GM19467 (cell line): ENCODE data around the gene SNRPB2.
A peak's percentile ranks its signal among the peaks of the same experiment; 100 is the strongest.

ENCODE experiments used
- ATAC-seq: cut with Tn5 transposase; IDR thresholded peaks from one replicate; pipeline ENCODE4 v1.9.1; 2021; ENCODE audit warnings: mild to moderate bottlenecking, moderate library complexity; ENCODE audit not compliant: unreplicated experiment

The SNRPB2 gene

DNA sequence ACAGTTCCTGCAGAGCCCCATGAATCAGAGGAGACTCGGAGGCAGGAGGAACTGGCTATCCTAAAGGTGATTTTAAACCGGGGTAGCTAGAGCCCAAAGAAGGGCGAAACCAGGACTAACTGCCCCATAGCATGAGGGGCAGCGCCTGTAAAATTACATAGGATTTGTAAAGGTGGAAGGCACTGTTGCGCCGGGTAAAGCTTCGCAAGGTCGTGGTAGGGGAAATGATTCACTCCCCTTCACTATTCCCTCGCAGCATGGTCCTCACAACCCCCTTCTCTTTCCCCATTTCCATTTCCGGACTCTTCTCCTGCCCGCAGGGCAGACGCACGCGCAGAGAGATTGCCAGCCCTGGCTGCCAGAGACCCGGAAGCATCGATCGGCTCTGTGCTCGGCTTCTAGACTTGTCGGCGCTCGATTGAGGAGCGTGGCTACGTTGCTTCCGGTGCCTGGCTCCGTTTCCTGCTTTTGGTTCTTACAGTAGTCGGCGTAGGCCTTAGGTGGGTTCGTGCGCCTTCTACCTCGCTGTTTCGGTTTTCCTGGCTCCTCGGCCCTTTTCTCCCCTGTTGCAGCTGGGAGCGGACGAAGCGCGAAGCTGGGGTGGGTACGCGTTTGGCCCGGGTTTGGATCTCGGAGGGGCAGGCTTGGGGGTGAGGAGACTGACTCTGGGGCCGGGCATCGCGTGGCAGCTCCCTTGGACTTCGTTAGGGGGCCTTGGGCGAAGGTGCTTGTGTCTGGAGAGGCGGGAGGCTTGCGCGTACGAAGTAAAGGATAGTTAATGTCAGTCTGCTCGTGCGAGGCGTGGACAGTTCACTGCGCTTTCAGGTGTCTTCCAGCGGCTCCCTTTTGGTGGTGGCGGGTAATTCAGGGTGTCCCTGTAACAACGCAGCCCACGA is at the start of gene SNRPB2:
Gene SNRPB2, plus strand, starts transcription at position 462 of the 896 bp plus-strand sequence. CDS start 1,677 bp downstream, outside the sequence.
- ATAC-seq = peak; percentile 99

- no peak for ATAC-seq
Observed at GRCh38 chr20:16684416-16684815, 45.4 kb upstream of the SNRPB2 start.

GRCh38 chr20:16689906-16690305 is 39.9 kb upstream of the SNRPB2 start:
- no peak for ATAC-seq

GRCh38 chr20:16691381-16691780 is 38.4 kb upstream of the SNRPB2 start:
- ATAC-seq = no peak

DNA sequence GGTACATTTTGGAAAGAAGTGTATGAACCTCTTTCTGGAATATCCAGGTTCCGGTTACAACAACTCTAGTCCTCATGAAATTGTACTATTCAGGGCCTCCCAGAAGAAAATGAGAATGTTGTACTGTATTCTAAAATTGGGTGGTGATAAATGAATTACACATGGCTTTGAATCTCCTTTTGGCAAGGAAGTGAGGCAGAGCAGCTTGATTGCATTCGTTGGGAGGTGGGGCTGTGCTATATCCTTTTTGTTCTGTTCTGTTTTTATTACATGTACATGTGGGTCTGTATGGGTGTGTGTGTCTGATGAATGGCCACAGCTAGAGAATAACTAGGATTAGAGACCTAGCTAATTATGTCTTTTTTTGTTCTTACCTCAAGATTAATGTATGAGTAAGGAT is 37.8 kb upstream of the SNRPB2 start:
- no peak for ATAC-seq

DNA sequence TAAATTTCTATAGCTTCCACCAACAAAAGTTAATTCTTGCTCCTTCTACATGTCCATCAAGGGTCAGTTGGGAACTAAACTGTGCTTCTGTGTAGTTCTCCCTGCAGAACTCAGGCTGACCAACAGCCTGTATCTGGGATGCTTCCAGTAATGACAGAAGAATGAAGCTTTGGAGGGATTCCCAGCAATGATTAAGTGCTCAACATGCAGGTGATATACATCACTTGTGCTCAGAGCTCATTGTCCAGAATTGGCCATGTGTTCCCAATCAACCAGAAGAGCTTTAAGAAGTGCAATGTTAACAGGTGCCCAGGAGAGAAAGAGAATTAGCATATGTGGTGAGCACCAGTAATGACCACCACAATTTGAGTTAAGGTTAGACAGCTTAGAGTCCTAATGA is 37.4 kb upstream of the SNRPB2 start:
- no peak for ATAC-seq

DNA sequence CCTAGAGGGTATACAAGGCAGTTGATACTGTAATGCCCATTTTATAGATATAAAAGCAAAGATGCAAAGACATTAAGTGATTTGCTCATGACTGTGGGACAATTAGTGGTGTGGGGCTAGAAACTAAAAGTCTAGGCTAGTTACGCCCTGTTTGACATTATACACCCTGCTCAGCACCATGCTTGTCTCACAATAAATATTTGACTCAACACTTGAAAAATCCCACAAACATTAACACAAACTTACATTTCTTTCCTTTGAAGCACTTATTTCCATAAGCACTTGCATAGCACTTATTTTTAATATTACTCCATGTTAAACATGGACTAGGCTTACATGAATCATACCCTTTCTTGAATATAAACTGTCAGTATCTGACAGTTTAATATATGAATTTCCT is 36.5 kb upstream of the SNRPB2 start:
- ATAC-seq = no peak

DNA sequence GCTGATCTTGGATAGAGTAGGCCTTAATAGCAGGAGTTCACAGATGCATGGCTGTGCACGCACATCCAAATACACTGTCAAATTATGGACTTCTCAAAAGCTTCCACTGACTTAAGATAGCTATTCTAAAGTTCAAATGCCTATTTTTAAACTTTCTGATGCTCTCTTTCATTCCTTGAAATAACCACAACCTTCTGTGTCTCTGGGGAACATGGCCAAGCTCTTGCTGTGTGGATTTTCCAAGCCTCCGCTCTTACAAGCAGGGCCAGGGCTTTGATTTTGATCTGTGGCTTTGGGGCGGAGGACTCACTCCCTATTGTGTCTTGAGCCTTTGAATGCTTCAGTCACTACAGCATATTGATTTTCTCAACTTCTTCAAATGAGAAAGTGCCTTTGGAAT is 35.7 kb upstream of the SNRPB2 start:
- ATAC-seq = no peak

GRCh38 chr20:16695628-16696027 is 34.2 kb upstream of the SNRPB2 start:
- ATAC-seq = no peak

GRCh38 chr20:16699293-16699692 is 30.5 kb upstream of the SNRPB2 start:
- ATAC-seq = no peak

GRCh38 chr20:16701296-16701695 is 28.5 kb upstream of the SNRPB2 start:
- ATAC-seq = no peak

GRCh38 chr20:16703570-16703969 is 26.3 kb upstream of the SNRPB2 start:
- no peak for ATAC-seq

DNA sequence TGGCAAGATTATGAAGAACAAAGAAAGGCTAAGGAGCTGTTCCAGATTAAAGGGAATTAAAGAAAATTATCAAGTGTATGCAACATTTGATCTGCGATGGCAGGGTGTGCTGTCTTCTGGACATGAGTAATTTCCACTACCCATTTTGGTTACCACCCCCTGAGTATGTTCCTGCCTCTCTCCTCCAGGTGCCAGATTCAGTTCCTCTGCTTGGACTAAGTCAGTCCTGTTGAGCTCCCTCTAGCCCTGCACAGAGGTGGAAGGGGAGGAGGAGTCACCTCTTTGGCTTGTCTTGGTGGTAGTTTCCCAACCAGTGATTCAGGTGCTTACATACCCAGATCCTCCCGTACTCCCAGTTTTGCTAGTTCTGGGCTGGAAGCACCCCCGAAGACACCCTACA is 22.2 kb upstream of the SNRPB2 start:
- ATAC-seq = no peak

- no peak for ATAC-seq
Observed at GRCh38 chr20:16708602-16709001, 21.2 kb upstream of the SNRPB2 start.

- ATAC-seq = peak; percentile 80
Observed at GRCh38 chr20:16709017-16709416, 20.8 kb upstream of the SNRPB2 start.

GRCh38 chr20:16710781-16711180 is 19.0 kb upstream of the SNRPB2 start:
- no peak for ATAC-seq

- ATAC-seq = no peak
Observed at GRCh38 chr20:16711661-16712258, 18.1 kb upstream of the SNRPB2 start.

GRCh38 chr20:16712511-16712947 is 17.3 kb upstream of the SNRPB2 start:
- no peak for ATAC-seq

- no peak for ATAC-seq
Observed at GRCh38 chr20:16713066-16713465, 16.8 kb upstream of the SNRPB2 start.

DNA sequence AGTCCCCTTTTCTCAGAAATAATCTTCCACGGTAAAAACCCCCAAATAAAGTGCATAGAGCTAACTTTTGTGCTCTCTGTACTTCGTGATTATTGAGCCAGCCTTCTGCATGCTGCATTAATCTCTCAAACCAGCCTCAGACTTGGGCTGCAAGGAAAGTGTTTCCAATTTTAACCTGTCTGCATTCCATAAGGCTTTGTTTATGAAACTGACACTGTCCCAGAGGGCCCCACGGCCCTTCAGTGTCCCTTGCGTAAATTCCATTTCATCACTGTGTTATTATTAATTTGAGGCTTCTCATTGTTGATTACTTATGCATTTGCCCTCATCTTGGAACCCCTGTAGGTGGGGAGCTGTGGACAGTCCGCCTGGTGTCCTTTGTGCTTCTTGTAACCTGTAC is 15.6 kb upstream of the SNRPB2 start:
- no peak for ATAC-seq

DNA sequence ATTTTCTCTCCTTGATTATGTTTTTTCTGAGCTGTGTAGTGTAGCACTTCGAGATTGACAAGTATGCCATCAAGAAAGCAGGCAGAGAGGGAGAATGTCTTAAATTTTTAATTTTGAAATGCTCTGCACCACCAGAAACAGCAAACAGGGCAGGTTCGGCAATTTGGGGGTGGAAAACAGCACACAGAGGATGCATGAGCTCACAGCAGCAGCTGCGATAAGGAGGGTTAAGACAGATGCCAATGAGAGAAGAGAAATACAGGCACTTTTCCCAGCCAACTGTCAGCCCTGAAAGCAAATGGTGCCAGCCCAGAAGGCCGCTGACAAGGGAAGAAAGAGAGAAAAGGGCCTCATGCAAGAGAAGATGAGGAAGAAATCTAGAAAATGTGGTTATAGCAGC is 15.1 kb upstream of the SNRPB2 start:
- ATAC-seq = no peak

DNA sequence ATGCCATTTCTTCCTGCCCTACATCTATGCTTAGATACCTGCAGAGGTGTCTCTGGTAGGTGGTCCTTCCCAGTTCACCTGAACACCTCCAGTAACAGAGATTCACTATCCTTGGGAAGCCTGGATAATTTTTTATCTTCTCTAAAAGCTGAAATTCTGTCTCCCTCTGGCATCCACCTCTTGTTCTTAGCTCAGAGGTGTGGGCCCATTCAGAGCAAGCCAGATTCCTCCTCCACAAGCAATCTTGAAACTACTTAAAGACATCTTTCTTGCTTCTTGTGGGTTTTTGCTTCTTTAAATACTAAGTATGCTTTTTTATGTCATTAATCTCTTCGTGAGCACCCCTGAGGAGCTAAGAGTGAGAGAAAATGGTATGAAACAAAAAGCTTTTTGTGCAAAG is 10.4 kb upstream of the SNRPB2 start:
- no peak for ATAC-seq
